NOMO-1 treated with dmso at 0.1 percent for 144 hours (cell line): ENCODE data around the gene CMTM1.
"Not testable (repeated sequence)": the region's sequence is repeated elsewhere in the genome, so short reads cannot be mapped to it uniquely, and the experiment has no call there.

Experiments used
- DNase-seq: peaks from one replicate; lab custom pipeline; 2025; ENCODE audit not compliant: unreplicated experiment; lab: John Stamatoyannopoulos, UW

CMTM1 gene

DNA sequence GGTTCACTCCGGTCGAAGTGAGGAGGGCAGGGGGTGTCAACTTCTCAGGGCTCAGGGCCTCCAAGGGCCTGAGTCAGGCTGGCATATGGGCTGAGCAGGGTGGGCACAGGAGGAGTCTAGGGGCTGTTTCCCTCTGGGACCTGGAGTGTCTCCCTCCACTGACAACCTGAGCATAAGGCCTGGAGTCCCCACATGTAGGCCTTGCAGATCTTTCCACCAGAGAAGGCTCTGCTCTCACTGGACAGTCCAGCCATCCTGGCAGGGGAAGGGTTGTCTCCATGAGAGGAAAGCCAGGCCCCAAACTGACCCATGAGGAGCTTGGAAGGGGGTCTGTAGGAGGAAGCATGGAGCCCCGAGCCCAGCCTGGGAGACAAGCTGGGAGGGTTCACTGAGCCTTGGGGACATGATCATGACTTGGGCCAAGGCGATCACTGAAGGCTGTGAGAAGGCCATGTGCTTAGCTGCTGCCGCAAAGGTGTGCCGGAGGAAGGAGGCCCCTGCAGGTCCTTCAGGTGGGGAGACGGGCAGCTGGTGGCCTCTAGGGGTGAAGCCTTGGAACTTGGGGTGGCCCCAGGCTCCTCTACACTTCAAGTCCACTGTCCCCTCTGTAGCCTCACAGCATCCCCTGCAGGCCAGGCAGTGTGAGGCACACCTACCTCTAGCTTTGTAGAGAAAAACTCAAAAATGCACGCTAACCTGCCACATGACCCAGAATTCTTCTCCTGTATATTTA is 22.9 kb downstream of the CMTM1 start:
- peak; percentile 31 for DNase-seq

DNA sequence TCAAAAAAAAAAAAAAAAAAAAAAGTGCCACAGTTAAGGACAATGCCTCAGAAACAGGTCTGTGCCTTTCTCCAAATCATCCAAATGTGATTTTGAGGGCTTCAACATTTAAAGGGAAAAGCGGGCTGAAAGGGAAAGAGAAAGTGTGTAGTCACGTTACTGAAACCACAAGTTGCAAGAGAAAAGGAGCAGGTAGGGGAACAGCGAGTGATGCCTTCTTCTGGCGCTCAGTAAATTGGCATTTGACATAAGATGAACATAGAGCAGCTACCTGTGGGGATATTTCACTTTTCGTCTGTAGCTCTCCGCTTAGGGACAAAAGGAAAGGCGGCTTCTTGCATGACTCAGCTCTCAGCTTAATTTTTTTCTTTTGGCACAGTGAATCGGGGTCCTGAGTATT is 24.1 kb downstream of the CMTM1 start:
- DNase-seq: peak; percentile 4

DNA sequence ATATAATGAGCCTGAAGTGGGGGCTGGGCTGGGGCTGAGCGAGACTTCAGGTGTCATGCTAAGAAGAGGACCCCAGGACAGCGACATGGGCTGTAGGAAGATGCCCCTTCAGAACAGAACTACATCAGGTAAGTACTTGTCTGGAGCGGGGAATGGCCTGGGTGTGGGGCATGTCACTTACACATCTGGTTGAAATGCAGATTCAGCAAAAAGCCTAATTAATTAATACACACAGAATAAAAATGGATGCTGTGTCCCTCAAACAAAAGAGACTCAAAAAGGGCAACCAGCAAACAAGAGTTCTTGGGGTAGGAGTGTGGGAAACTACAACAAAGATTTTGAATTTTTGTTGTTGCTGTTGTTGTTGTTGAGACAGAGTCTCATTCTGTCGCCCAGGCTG is 24.8 kb downstream of the CMTM1 start:
- DNase-seq: no peak

DNA sequence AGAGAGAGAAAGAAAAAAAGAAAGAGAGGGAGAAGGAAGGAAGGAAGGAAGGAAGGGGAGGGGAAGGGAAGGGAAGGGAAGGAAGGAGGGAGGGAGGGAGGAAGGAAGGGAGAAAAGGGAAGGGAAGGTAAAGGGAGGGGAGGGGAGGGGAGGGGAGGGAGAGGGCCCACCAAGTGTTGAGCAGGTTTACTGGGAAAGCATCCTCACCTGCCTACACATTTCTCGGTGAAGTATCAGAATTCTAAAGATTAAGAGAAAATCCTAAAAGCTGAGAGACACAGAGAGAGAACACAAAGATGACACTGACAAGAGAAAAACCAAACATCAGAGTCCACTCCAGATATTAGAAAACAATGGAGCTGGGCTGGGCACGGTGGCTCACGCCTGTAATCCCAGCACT is 26.0 kb downstream of the CMTM1 start:
- DNase-seq: no peak

DNA sequence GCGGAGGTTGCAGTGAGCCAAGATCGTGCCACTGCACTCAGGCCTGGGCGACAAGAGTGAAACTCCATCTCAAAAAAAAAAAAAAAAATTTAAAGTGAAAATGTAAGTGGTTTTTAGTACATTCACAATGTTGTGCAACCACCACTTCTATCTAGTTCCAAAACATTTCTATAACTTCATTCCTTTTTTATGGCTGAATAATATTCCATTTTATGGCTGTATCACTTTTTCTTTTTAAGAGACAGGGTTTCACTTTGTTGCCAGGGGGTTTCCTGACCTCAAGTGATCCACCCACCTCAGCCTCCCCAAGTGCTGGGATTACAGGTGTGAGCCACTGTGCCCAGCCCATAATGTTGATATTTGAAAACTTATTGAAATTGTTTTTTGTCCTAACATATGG is 26.6 kb downstream of the CMTM1 start:
- no peak for DNase-seq

DNA sequence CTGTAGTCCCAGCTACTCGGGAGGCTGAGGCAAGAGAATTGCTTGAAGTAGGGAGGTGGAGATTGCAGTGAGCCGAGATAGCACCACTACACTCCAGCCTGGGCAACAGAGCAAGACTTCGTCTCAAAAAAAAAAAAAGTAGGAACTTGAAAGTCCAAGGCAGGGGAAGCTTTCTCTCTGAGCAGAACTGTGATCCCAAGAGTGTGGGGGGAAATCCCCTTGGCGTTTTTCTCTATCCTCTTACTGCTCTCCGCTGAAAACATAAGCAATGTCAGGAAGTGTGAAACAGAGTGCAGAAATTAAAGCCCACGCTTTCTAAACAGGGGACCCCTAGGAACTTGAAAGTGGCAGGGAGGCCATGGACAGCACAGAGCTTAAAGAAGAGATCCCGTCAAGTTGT is 28.5 kb downstream of the CMTM1 start:
- no peak for DNase-seq

DNA sequence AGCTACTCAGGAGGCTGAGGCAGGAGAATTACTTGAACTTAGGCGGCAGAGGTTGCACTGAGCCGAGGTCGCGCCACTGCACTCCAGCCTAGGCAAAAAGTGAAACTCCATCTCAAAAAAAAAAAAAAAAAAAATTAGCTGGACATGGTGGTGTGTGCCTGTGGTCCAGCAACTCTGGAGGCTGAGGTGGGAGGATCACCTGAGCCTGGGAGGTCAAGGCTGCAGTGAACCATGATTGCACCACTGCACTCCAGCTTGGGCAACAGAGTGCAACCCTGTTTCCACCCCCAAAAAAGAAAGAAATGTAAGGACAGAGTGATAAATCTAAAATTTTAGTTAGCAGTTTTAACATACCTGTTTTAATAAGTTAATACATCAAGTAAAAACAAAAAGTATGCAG is 30.3 kb downstream of the CMTM1 start:
- not testable (repeated sequence) for DNase-seq

DNA sequence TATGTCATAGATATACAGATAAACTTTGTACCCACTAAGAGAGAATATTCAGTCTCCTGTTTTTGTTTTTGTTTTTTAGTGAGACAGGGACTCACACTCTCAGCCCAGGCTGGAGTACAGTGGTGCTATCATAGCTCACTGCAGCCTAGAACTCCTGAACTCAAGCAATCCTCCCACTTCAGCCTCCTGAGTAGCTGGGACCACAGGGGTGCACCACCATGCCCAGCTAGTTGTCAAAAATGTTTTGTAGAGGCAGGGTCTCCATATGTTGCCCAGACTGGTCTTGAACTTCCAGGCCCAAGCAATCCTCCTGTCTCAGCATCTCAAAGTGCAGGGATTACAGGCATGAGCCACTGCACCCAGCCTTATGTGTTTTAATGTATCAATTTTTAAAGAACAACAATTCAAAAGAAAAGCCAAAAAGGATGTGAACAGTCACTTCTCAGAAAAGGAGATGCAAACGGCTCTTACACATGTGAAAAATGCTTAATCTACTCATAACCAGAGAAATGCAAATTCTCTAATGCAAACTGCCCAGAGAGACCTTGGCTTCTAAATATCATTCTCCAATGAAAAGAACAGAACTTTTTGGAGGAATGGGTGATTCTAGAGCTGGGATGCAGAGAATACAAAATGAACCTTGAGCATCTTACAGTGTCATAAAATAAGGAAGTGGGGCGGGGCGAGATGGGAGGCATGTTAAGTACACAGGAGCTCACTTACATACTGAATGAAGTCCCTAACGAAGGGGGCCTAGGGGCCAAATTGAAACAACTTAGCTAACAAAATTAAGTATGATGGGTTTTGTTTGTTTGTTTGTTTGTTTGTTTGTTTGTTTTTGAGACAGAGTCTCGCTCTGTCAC is 31.0 kb downstream of the CMTM1 start:
- no peak for DNase-seq

DNA sequence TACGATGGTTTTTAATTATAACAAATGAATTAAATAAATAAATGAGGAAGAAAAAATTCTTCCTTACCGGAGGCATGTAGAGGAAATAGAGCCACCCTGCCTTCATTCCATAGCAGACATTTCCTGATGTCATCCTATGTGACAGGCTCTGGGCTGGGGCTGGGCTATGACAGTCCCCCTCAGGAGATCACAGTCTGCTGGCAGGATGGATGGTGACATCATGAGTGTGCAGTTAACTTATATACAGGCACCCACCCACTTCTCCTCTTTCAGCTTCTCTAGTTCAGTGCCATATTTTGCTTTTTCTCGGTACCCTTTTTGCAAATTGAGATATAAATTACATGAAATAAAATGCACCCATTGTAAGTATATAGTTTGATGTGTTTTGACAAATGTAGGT is 31.9 kb downstream of the CMTM1 start:
- DNase-seq: no peak

DNA sequence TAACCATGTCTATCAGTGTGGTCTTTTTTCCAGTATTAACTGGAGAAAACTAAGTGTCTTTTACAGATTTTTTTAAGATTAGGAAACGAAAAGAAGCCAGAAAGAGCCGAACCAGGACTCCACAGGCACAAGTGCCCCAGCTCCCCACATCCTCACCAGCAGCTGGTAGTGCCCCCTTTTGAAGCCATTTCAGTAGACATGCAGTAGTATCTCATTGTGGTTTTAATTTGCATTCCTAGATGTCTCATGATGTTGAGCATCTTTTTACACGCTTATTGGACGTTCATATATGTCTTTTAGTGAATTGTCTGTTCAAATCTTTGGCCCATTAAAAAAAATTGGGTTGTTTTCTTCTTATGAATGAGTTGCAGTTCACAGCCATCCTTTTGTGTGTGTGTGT is 33.5 kb downstream of the CMTM1 start:
- DNase-seq: no peak

DNA sequence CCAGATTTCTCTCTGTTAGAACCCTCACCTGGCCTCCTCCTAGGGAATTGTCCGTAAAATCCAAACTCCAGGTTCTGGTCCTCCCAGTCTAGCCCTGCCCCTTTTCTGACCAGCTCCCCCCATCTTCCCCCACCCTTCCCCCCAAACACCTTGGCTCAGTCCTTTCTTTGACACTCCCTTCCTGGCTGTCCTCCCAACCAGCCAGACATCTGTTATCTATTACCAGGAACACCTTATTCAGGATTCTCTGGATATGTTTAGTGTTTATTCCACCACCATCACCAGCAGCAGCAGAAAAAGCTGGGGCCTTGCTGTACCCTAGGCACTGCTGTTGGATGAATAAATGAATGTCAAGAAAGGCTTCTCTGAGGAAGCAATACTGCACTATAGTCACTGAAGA is 34.2 kb downstream of the CMTM1 start:
- DNase-seq: no peak

DNA sequence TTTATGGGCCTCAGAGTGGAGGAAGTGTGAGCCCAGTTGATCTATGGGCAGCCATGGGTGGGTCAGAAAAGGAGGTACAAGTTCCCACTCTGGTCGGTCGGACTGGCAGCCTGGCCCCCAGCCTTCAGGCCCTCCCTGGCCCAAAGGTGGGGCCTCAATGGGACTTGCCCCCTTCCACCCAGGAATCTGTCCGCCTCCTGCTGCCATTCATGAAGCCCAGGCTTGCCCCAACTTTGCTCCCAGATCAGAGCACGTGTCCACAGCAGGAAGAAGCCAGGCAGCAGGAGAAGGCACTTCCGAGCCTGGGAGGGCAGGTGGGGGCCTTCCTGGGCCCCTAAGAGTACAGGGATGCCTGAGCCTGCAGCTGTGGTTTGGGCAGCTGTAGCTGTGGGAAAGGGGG is 35.2 kb downstream of the CMTM1 start:
- DNase-seq: no peak

DNA sequence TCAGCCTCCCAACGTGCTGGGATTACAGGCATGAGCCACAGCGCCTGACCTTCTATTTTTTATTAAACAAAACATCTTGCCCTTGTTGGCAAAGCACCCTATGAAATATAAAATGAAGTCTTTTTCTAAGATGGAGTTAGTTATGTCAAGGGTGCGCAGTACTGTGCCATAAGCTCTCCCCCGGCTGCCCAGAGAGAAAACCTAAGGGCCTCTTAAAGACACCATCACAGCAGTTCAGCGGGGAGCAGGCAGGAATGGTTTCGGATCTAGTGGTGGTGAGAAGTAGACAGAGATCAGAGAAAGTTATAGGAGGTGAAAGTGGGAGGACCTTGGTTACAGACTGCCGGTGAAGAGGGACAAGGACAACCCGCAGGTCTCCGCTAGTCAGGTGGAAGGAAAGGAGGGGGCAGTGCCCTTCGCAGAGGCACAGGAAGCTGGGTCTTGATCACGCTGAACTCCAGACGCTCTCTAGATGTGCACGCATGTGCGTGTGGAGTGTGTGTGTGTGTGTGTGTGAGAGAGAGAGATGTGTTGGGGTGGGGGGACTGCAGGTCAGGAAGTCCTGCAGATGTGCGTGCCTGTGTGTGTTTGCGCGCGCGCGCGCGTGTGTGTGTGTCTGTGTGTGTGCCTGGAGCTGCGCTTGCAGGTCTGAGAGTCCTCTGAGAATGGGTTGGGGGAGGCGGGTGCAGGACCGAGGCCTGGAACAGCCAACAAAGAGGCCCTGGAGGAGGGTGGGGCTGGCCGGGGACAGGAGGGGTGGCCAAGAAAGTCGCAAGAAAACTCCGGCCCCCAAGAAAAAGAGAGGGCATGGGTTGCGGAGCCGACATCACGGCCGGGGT is 37.5 kb downstream of the CMTM1 start:
- DNase-seq: peak; percentile 55

DNA sequence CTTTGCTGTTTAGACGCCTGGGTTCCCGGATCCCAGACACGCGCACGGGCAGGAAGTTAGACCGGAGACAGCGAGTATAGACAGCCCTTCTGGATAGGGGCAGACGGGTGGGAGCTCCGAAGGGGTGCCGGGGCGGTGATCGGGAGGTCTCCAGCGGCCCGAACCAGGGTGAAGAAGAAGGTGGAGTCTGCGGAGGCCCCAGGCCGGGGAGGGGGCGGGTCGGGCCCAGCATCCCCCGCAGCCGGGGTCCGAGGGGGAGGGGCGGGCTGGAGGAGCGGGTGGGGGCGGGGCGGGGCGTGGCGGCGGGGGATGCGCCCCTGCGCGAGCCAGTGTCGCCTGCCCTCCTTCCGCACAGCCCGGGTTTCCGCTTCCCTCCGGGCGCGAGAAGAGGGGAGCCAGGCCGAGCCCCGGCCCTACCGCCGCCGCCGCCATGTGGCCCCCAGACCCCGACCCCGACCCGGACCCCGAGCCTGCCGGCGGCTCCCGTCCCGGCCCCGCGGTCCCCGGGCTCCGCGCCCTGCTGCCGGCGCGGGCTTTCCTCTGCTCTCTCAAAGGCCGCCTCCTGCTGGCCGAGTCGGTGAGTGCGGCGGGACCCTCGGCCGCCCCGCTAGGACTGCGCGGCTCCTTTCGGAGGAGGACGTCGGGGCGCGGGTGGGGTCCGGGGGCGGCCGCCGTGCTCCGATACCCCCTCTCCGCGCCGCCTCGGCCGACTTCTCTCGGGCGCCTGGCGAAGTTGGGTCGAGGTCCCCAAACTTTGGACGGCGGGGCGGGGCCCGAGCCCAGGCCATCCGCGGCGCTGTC is 38.3 kb downstream of the CMTM1 start, which contains the start of gene CMTM3:
CMTM3 (plus strand) TSS at position 329 of the 801 bp plus-strand sequence; CDS start at position 431, 102 bp downstream.
- peak; percentile 47 for DNase-seq

DNA sequence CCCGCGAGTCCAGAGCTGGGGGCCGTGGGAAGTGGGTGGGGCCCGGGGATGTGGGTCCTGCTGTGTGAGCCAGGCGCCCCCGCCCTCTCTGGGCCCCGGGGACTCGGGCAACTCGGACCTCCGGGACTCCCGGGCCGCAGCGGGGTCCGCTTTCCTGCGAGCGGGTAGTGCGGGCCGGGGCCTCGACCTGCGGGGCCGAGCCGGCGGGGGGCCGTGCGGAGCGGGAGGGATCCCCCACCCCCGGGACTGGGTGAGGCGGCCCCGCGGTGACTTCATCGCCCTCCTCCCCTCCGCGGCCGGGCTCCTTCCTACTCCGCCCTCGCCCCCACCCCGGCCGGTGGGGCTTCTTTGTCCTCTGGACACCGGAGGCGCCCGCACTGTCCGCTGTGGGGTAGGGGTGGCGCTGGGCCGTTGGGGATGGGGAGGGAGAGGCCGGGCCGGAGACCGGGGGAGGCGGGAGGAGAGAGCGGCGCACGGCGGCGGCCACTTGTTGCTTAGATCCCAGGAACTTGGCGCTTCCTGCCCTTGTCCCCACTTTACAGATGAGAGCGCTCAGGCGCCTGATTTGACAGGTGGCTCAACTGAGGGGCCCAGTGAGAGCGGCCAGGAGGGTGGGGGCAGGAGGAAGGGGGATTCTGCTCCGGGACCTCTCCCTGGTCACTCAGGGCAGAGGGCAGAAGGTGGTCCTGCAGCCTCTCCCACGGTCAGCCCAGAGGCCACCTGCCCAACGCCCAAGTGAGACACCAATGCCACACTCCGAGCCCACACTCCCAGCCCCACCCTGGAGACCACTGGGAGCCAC is 39.1 kb downstream of the CMTM1 start:
- no peak for DNase-seq

DNA sequence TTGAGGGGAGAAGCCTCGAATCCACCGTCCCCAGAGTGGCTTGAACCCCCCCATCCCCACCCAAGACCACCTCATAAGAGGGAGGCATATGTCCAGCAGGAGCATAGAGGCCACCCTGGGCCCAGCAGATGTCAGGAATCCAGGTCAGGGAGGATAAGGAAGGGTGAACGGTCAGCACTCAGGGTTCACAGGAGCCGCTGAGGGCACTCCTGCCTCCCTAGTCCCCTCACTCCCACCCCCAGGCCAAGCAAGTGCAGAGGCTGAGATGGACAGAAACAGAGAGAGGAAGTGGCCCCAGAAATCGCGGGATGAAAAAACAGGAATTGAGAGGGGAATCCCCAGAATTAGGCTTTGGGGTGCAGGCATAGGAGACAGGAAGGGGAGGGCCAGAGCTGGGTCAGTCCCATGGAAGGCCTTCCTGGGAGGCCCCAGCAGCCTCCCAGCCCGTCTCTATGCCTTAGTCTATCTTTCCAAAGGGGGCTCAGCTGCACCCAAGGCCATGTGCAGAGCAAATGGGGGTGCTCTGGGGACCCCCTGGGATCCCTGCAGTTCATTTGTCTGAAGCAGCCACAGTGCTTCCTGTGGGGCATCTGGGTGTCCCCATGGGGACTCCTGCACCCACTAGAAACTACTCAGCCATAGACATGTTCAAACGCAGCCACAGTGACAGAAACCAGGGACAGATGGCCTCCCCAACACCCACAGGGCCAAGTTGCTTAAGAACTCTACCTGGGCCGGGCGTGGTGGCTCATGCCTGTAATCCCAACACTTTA is 39.9 kb downstream of the CMTM1 start:
- peak; percentile 3 for DNase-seq

DNA sequence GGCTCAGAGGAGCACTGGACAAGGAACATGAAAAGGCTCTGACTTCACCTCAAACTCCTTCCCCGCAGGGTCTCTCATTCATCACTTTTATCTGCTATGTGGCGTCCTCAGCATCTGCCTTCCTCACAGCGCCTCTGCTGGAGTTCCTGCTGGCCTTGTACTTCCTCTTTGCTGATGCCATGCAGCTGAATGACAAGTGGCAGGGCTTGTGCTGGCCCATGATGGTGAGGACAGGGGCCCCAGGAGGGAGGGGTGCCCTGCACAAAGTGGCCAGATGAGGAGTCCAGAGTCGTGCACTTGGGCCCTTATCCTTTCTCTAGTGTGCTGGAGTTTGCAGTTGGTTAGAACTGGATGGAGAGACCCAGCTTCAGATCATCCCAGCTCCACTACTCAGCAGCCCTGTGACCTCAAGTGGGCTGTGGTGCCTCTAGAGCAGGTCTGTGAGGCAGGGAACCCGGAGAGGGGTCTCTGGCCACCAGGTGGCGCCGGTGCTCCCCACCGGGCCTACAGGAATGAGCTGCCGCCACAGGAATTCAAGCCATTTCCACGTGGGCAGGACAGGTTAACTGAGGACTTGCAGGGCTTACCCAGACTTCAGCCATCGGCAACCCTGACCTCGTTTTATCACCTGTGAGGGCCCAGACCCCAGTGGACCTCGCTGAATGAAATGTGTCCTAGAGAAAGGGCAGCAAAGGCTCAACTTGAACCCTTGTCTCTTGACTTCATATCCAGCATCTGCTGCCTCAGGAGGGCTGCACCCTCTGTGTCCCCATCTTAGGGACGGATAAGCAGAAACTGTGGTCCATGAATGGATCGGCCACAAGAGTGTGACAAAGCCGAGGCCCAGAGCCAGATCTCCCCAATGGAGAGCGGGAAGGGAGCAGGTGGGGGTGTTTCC is 42.3 kb downstream of the CMTM1 start:
- DNase-seq: peak; percentile 71

DNA sequence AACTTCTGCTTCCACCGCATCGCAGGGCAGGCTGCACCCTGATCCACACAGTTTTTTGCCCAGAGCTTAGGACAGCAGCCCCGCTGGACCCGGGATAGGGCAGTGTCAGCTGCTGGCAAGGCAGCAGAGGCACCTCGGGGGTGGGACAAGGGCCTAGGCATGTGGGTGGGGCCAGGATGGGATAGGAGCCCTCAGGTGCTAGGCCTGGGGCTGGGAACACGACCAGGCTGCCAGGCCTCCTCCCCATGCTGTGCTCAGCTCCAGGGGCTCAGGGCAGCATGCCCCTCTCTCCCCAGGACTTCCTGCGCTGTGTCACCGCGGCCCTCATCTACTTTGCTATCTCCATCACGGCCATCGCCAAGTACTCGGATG is 42.9 kb downstream of the CMTM1 start:
- DNase-seq: no peak
